K562 (cell line): ENCODE data around the gene PTOV1. TPM values are rescaled to one million over a fixed set of nuclear protein-coding genes. Genes with fewer than 3 reads are reported as not detected.

Experiments used
- ADNP ChIP-seq: fragments of 200-800 bp; sonication (Bioruptor generic); IDR thresholded peaks from 2 replicates; pipeline ENCODE4 v1.6.1; 2016; ENCODE audit warnings: missing genetic modification characterization, missing compliant biosample characterization
- ELF1 ChIP-seq: fragments of 200-800 bp; sonication (Bioruptor generic); IDR thresholded peaks from 2 replicates; pipeline ENCODE4 v1.6.1; 2016; ENCODE audit warnings: missing genetic modification characterization, missing compliant biosample characterization
- MIER1 ChIP-seq: fragments of 450-650 bp; IDR thresholded peaks from 2 replicates; pipeline ENCODE4 v1.6.1; 2016; ENCODE audit warnings: antibody characterized with exemption, mild to moderate bottlenecking, low read depth
- NEUROD1 ChIP-seq: fragments of 150-350 bp; IDR thresholded peaks from 2 replicates; pipeline ENCODE4 v1.6.1; 2014; ENCODE audit warnings: borderline replicate concordance, low read length, low read depth; ENCODE audit not compliant: partially characterized antibody
- NFE2 ChIP-seq: IDR thresholded peaks from 2 replicates; pipeline ENCODE4 v1.6.1; 2014; ENCODE audit warnings: antibody characterized with exemption, low read depth
- PKNOX1 ChIP-seq: fragments of 450-650 bp; IDR thresholded peaks from 2 replicates; pipeline ENCODE4 v1.6.1; 2016
- RFX7 ChIP-seq: fragments of 250-450 bp; sonication (Bioruptor Pico); IDR thresholded peaks from 2 replicates; pipeline ENCODE4 v1.5.1; 2021; ENCODE audit warnings: mild to moderate bottlenecking
- RUNX1 ChIP-seq: sonication (generic); IDR thresholded peaks from 2 replicates; pipeline ENCODE4 v1.6.1; 2016; ENCODE audit warnings: antibody characterized with exemption, low read depth
- SMARCC2 ChIP-seq: fragments of 450-650 bp; IDR thresholded peaks from 2 replicates; pipeline ENCODE4 v1.6.1; 2017; ENCODE audit warnings: antibody characterized with exemption, moderate library complexity, mild to moderate bottlenecking, low read depth
- SRF ChIP-seq, 2 experiments: fragments of 250-450, 450-650 bp in 1 of 2; sonication (Bioruptor Pico) in 1 of 2; sonication (generic) in 1 of 2; formaldehyde crosslinking; IDR thresholded peaks; 2 replicates each; pipeline versions ENCODE4 v1.5.0 to v1.5.1; 2020 to 2022; ENCODE audit warnings: mild to moderate bottlenecking in 1 of 2, missing genetic modification reagents in 1 of 2
- STAG1 ChIP-seq: sonication (generic); formaldehyde crosslinking; IDR thresholded peaks from 2 replicates; pipeline ENCODE4 v1.5.0; 2020; ENCODE audit warnings: missing genetic modification reagents, borderline replicate concordance
- U2AF2 ChIP-seq: fragments of 200-400 bp; formaldehyde crosslinking; optimal IDR thresholded peaks from 2 replicates; pipeline ENCODE3; 2017; ENCODE audit warnings: low read depth, mild to moderate bottlenecking, low read length
- YBX1 ChIP-seq: fragments of 450-650 bp; IDR thresholded peaks from 2 replicates; pipeline ENCODE4 v1.7.1; 2016; ENCODE audit warnings: mild to moderate bottlenecking
- YY1 ChIP-seq, 3 experiments: IDR thresholded peaks; 2 replicates each; pipeline ENCODE4 v1.6.1; 2011; ENCODE audit warnings: low read length in 2 of 3, mild to moderate bottlenecking in 2 of 3, moderate library complexity in 2 of 3, borderline replicate concordance in 1 of 3, control low read depth in 1 of 3, low read depth in 1 of 3; ENCODE audit not compliant: insufficient read depth in 3 of 3, insufficient replicate concordance in 2 of 3, control insufficient read depth in 1 of 3, insufficient read length in 1 of 3; ENCODE audit errors: extremely low read depth in 1 of 3
- ZBTB9 ChIP-seq: fragments of 450-650 bp; formaldehyde crosslinking; IDR thresholded peaks from 2 replicates; pipeline ENCODE4 v1.4.0; 2020; ENCODE audit warnings: mild to moderate bottlenecking, moderate library complexity
- ZFX ChIP-seq: sonication (generic); formaldehyde crosslinking; IDR thresholded peaks from 2 replicates; pipeline ENCODE4 v1.8.0; 2022; ENCODE audit warnings: mild to moderate bottlenecking, missing genetic modification reagents, moderate library complexity
- ZKSCAN3 ChIP-seq: fragments of 250-450 bp; sonication (Bioruptor Pico); IDR thresholded peaks from 2 replicates; pipeline ENCODE4 v1.4.0; 2020
- ZNF263 ChIP-seq: sonication (generic); formaldehyde crosslinking; IDR thresholded peaks from 2 replicates; pipeline ENCODE4 v1.8.0; 2022; ENCODE audit warnings: mild to moderate bottlenecking, missing genetic modification reagents, borderline replicate concordance
- ZNF354B ChIP-seq: fragments of 250-450 bp; sonication (Bioruptor Pico); IDR thresholded peaks from 2 replicates; pipeline ENCODE4 v1.4.0; 2020
- ZNF512 ChIP-seq: IDR thresholded peaks from 2 replicates; pipeline ENCODE4 v1.6.1; 2016; ENCODE audit warnings: missing genetic modification characterization, missing compliant biosample characterization
- ZNF740 ChIP-seq, 3 experiments: fragments of 200-800 bp in 1 of 3; sonication (Bioruptor generic) in 1 of 3; sonication (generic) in 1 of 3; formaldehyde crosslinking in 1 of 3; IDR thresholded peaks; 2 replicates each; pipeline versions ENCODE4 v1.6.1 to v1.8.0; 2016 to 2022; ENCODE audit warnings: mild to moderate bottlenecking in 2 of 3, missing compliant biosample characterization in 2 of 3, missing genetic modification characterization in 2 of 3, missing genetic modification reagents in 1 of 3
- polyA plus RNA-seq, 8 experiments: library from polyadenylated mRNA; depleted of rRNA in 4 of 8; stranded (reverse) in 5 of 8; unstranded in 3 of 8; fragments of >200 nt; fragmentation: Nextera tagmentation in 2 of 8; fragmentation: Illumina TruSeq in 1 of 8; extraction: Ambion mirVana in 2 of 8; extraction: Trizol in 1 of 8; gene quantifications; 2 replicates each; pipeline versions ENCODE4 v1.2.1 to v1.2.3, GENCODE V29; 2011 to 2014; ENCODE audit warnings: inconsistent platforms in 1 of 8, missing spikeins in 1 of 8
- total RNA-seq, 7 experiments: library from RNA; depleted of rRNA in 6 of 7; stranded (reverse); fragments of >200 nt in 6 of 7; fragmentation: Illumina TruSeq in 2 of 7; extraction: Trizol in 2 of 7; gene quantifications; 2 replicates each; pipeline versions ENCODE4 v1.2.1 to v1.2.3, GENCODE V29; 2011 to 2021; ENCODE audit warnings: low replicate concordance in 1 of 7

The PTOV1 gene
- total and polyA plus RNA-seq, 9 of the 15 experiments (the other 6 are each of a cell fraction or from before 2014, with no cell fraction given), result 4.9 to 169 (median 43.5) TPM

GRCh38 chr19:49869484-49870308 is 18.7 kb downstream of the PTOV1 start (continued):
- TF ChIP-seq RFX7 (CRISPR knock-in tag) (no peak), PKNOX1 (peak; percentile 85), SMARCC2 (no peak), ZNF263 (CRISPR knock-in tag) (no peak), ZBTB9 (peak; percentile 71; the same call in 1 of the 2 replicates), YY1 (IDR thresholded peaks at IDR 0.05; ENCODE audit: borderline replicate concordance in 1 of 3, control insufficient read depth in 1 of 3, extremely low read depth in 1 of 3, insufficient read depth in 3 of 3, insufficient read length in 1 of 3, insufficient replicate concordance in 2 of 3, low read depth in 1 of 3, low read length in 2 of 3) (peak in 2 of 3 experiments; percentile 26 to 47), SRF (CRISPR knock-in tag; IDR thresholded peaks at IDR 0.05) (peak in 1 of 2 experiments; percentile 15; a peak in 1 of 4 replicates), ZKSCAN3 (no peak), NEUROD1 (peak; percentile 89), U2AF2 (no peak), NFE2 (0 out of 2 replicates have a peak, but pooled peaks have one; percentile 2), STAG1 (CRISPR knock-in tag) (no peak), ZNF512 (no peak), ZNF354B (CRISPR knock-in tag) (no peak), YBX1 (no peak), ZNF740 (CRISPR knock-in tag; IDR thresholded peaks at IDR 0.05) (no peak; the same call in 1 of the 2 replicates), ZNF740 (tag; IDR thresholded peaks at IDR 0.05) (no peak), ZFX (CRISPR knock-in tag) (peak; percentile 82), ELF1 (peak; percentile 83), MIER1 (no peak), ADNP (tag) (no peak), RUNX1 (0 out of 2 replicates have a peak, but pooled peaks have one; percentile 46)
